ENCODE measurements around the gene IGFBP1. TPM values are rescaled to one million over a fixed set of nuclear protein-coding genes. Genes with fewer than 3 reads are reported as not detected.

The IGFBP1 gene
- polyA plus RNA-seq, 1 of the 3 experiments (the other 2 are of a cell fraction): not detected

GRCh38 chr7:45923290-45923689 lies 35.0 kb downstream of the IGFBP1 start:
- H3F3A ChIP-seq (replicated peaks; ENCODE audit: insufficient read depth): peaks cover 34% of the 10 kb centered on the region
- peak overlapping the region; percentile 52 for H2AFZ ChIP-seq (ENCODE audit: low read depth)
- peaks cover 19% of the 10 kb centered on the region for H4K20me1 ChIP-seq (ENCODE audit: insufficient read depth)
- H3K79me2 ChIP-seq (ENCODE audit: insufficient read depth): peaks cover 22% of the 10 kb centered on the region
- peak; percentile 78 for DNase-seq
- CTCF ChIA-PET: interaction anchor here (0.6 to 10.7 kb wide), 115 partner anchors 9 to 1587 kb away, joined by 3 to 291 read pairs (median 4); partner anchors contain the start of gene IGFBP1
- WGBS (ENCODE audit: low lambda C conversion rate): 8% methylated on average over 9 of the region's 9 CpGs
- TF ChIP-seq GATA2 (CRISPR knock-in tag; IDR thresholded peaks at IDR 0.05) (peak; percentile 25), RAD21 (IDR thresholded peaks at IDR 0.05; ENCODE audit: low read length) (peak; percentile 98), SIN3A (IDR thresholded peaks at IDR 0.05; ENCODE audit: borderline replicate concordance, low read depth, low read length) (no peak), SMC3 (IDR thresholded peaks at IDR 0.05; ENCODE audit: low read depth, low read length) (peak; percentile 99), CHD2 (IDR thresholded peaks at IDR 0.05; ENCODE audit: low read length, partially characterized antibody) (peak; percentile 41)
- TF ChIP-seq, protein P1, sequence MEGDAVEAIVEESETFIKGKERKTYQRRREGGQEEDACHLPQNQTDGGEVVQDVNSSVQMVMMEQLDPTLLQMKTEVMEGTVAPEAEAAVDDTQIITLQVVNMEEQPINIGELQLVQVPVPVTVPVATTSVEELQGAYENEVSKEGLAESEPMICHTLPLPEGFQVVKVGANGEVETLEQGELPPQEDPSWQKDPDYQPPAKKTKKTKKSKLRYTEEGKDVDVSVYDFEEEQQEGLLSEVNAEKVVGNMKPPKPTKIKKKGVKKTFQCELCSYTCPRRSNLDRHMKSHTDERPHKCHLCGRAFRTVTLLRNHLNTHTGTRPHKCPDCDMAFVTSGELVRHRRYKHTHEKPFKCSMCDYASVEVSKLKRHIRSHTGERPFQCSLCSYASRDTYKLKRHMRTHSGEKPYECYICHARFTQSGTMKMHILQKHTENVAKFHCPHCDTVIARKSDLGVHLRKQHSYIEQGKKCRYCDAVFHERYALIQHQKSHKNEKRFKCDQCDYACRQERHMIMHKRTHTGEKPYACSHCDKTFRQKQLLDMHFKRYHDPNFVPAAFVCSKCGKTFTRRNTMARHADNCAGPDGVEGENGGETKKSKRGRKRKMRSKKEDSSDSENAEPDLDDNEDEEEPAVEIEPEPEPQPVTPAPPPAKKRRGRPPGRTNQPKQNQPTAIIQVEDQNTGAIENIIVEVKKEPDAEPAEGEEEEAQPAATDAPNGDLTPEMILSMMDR (IDR thresholded peaks at IDR 0.05): peak; percentile 100
- no peaks in the 10 kb centered on the region for H3K9me3 ChIP-seq
- H3K9ac ChIP-seq: no peak overlapping the region
- H3K27me3 ChIP-seq (ENCODE audit: insufficient read depth): no peaks in the 10 kb centered on the region
- peak overlapping the region in 1 of 2 experiments; percentile 72; a peak in 2 of 4 replicates for H3K4me3 ChIP-seq (ENCODE audit: low read depth in 2 of 2, low read length in 1 of 2)
- peaks cover 0 to 5% of the 10 kb centered on the region in 2 experiments for H3K36me3 ChIP-seq (replicated peaks in 1 of 2; ENCODE audit: control insufficient read depth in 1 of 2, insufficient read depth in 2 of 2, low read length in 1 of 2)
- POLR2A ChIA-PET: no interaction called here
- peaks cover 26 to 34% of the 10 kb centered on the region in 2 experiments for H3K4me1 ChIP-seq (ENCODE audit: control insufficient read depth in 1 of 2, insufficient read depth in 2 of 2, low read depth in 1 of 2, low read length in 1 of 2)
- H3K9me2 ChIP-seq: no peaks in the 10 kb centered on the region
- peak overlapping the region; percentile 84 for H3K4me2 ChIP-seq
- peak overlapping the region in 1 of 2 experiments; percentile 18; a peak in 1 of 4 replicates for H3K27ac ChIP-seq (ENCODE audit: low read depth in 2 of 2, low read length in 1 of 2)

- peaks cover 29% of the 10 kb centered on the region for H3F3A ChIP-seq (replicated peaks; ENCODE audit: insufficient read depth)
- CTCF ChIA-PET: interaction anchor here (0.6 to 10.7 kb wide), 71 partner anchors 9 to 1328 kb away, joined by 3 to 291 read pairs (median 5); partner anchors contain the start of gene IGFBP1
- H3K9me3 ChIP-seq: no peaks in the 10 kb centered on the region
- H2AFZ ChIP-seq (ENCODE audit: low read depth): no peak overlapping the region
- DNase-seq: no peak
- no peaks in the 10 kb centered on the region for H3K9me2 ChIP-seq
- no peak overlapping the region for H3K9ac ChIP-seq
- H3K79me2 ChIP-seq (ENCODE audit: insufficient read depth): peaks cover 17% of the 10 kb centered on the region
- H3K4me2 ChIP-seq: peak overlapping the region; percentile 84; the same call in 1 of the 2 replicates
- peak overlapping the region in 1 of 2 experiments; percentile 18; a peak in 1 of 4 replicates for H3K27ac ChIP-seq (ENCODE audit: low read depth in 2 of 2, low read length in 1 of 2)
- no peaks in the 10 kb centered on the region for H3K27me3 ChIP-seq (ENCODE audit: insufficient read depth)
- H4K20me1 ChIP-seq (ENCODE audit: insufficient read depth): peaks cover 14% of the 10 kb centered on the region
- 71% methylated on average over 6 of the region's 6 CpGs for WGBS (ENCODE audit: low lambda C conversion rate)
- POLR2A ChIA-PET: no interaction called here
- H3K4me1 ChIP-seq (ENCODE audit: control insufficient read depth in 1 of 2, insufficient read depth in 2 of 2, low read depth in 1 of 2, low read length in 1 of 2): peaks cover 26 to 34% of the 10 kb centered on the region in 2 experiments
- H3K4me3 ChIP-seq (ENCODE audit: low read depth in 2 of 2, low read length in 1 of 2): no peak overlapping the region
- peaks cover 0 to 4% of the 10 kb centered on the region in 2 experiments for H3K36me3 ChIP-seq (replicated peaks in 1 of 2; ENCODE audit: control insufficient read depth in 1 of 2, insufficient read depth in 2 of 2, low read length in 1 of 2)
- TF ChIP-seq TAF1 (IDR thresholded peaks at IDR 0.05; ENCODE audit: borderline replicate concordance, low read depth, low read length) (no peak), POLR2AphosphoS5 (IDR thresholded peaks at IDR 0.05; ENCODE audit: low read depth, low read length) (no peak), MEF2A (IDR thresholded peaks at IDR 0.05; ENCODE audit: borderline replicate concordance, low read depth) (no peak), RAD21 (IDR thresholded peaks at IDR 0.05; ENCODE audit: low read length) (no peak), TEAD4 (IDR thresholded peaks at IDR 0.05; ENCODE audit: borderline replicate concordance, insufficient read depth) (no peak), ELF1 (IDR thresholded peaks at IDR 0.05) (no peak), GATA2 (CRISPR knock-in tag; IDR thresholded peaks at IDR 0.05) (no peak), RFX5 (IDR thresholded peaks at IDR 0.05; ENCODE audit: low read length) (no peak), RXRA (IDR thresholded peaks at IDR 0.05; ENCODE audit: borderline replicate concordance, low read depth) (no peak), GABPA (IDR thresholded peaks at IDR 0.05; ENCODE audit: low read depth) (no peak), MXI1 (IDR thresholded peaks at IDR 0.05; ENCODE audit: low read depth, low read length) (no peak)
- TF ChIP-seq, protein P2, sequence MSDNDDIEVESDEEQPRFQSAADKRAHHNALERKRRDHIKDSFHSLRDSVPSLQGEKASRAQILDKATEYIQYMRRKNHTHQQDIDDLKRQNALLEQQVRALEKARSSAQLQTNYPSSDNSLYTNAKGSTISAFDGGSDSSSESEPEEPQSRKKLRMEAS (IDR thresholded peaks at IDR 0.05; ENCODE audit: low read depth): no peak
- TF ChIP-seq, protein P3, sequence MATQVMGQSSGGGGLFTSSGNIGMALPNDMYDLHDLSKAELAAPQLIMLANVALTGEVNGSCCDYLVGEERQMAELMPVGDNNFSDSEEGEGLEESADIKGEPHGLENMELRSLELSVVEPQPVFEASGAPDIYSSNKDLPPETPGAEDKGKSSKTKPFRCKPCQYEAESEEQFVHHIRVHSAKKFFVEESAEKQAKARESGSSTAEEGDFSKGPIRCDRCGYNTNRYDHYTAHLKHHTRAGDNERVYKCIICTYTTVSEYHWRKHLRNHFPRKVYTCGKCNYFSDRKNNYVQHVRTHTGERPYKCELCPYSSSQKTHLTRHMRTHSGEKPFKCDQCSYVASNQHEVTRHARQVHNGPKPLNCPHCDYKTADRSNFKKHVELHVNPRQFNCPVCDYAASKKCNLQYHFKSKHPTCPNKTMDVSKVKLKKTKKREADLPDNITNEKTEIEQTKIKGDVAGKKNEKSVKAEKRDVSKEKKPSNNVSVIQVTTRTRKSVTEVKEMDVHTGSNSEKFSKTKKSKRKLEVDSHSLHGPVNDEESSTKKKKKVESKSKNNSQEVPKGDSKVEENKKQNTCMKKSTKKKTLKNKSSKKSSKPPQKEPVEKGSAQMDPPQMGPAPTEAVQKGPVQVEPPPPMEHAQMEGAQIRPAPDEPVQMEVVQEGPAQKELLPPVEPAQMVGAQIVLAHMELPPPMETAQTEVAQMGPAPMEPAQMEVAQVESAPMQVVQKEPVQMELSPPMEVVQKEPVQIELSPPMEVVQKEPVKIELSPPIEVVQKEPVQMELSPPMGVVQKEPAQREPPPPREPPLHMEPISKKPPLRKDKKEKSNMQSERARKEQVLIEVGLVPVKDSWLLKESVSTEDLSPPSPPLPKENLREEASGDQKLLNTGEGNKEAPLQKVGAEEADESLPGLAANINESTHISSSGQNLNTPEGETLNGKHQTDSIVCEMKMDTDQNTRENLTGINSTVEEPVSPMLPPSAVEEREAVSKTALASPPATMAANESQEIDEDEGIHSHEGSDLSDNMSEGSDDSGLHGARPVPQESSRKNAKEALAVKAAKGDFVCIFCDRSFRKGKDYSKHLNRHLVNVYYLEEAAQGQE (IDR thresholded peaks at IDR 0.05; ENCODE audit: low read depth, low read length): no peak
Measured at GRCh38 chr7:45923818-45924217, 35.5 kb downstream of the IGFBP1 start.
